Measurements from ENCODE around the gene PHF21A. TPM values are rescaled to one million over a fixed set of nuclear protein-coding genes. Genes with fewer than 3 reads are reported as not detected.

The PHF21A gene
- polyA plus RNA-seq, 1 donor (not counting 4 experiments of a cell fraction or from before 2014, with no cell fraction given): 16.1 TPM

DNA sequence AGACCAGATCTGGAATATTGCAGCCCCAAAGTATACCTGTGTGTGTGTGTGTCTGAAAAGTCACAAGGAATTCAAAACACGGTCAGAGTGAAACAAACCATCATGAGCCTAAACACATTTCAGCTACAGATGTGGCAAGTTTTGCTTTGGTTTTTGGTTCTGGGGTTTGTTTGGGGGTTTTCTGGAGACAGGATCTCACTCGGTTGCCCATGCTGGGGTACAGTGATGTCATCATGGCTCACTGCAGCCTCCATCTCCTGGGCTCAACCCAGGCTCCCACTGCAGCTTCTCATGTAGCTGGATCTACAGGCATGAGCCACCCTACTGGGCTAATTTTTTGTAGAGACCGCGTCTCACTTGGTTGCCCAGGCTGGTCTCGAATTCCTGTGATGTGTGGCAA, 41.4 kb upstream of the PHF21A start:
- Histone ChIP-seq H3K27me3 (ENCODE audit: control insufficient read depth, extremely low read depth, insufficient read depth, low read length) (no peaks in the 10 kb centered on the region), H3K27ac (ENCODE audit: control insufficient read depth, insufficient read depth, low read length) (no peak overlapping the region), H3K36me3 (ENCODE audit: control insufficient read depth in 2 of 2, extremely low read depth in 1 of 2, insufficient read depth in 2 of 2, low read length in 2 of 2) (no peaks in the 10 kb centered on the region), H3K9me1 (ENCODE audit: control insufficient read depth, extremely low read depth, insufficient read depth, low read length) (no peaks in the 10 kb centered on the region), H3K79me2 (ENCODE audit: control insufficient read depth, insufficient read depth, low read length) (no peaks in the 10 kb centered on the region), H2AFZ (ENCODE audit: control insufficient read depth, low read length) (no peak overlapping the region), H3K9ac (ENCODE audit: control insufficient read depth, extremely low read depth, insufficient read depth, low read length) (no peak overlapping the region), H3K4me3 (ENCODE audit: control insufficient read depth in 2 of 3, extremely low read depth in 1 of 3, insufficient read depth in 2 of 3, low read depth in 1 of 3, low read length in 3 of 3) (no peak overlapping the region), H4K20me1 (ENCODE audit: control insufficient read depth, extremely low read depth, insufficient read depth, low read length) (no peaks in the 10 kb centered on the region), H3K4me2 (ENCODE audit: control insufficient read depth, extremely low read depth, insufficient read depth, low read depth, low read length) (no peak overlapping the region), H3K4me1 (ENCODE audit: control insufficient read depth, extremely low read depth, insufficient read depth, low read length) (peaks cover 25% of the 10 kb centered on the region), H3K9me3 (ENCODE audit: control insufficient read depth, low read depth, low read length) (no peaks in the 10 kb centered on the region)
- dilution Hi-C loops (cut with MboI; ENCODE audit: extremely low pct_ligation_motif_present, low sequenced_read_pairs): no loop called here
- FAIRE-seq (no peak), DNase-seq (ENCODE audit: low read depth, low spot score) (no peak)
- TF ChIP-seq EZH2 (IDR thresholded peaks at IDR 0.05; ENCODE audit: low read length) (no peak), CTCF (optimal IDR thresholded peaks at IDR 0.05 in 1 of 3, IDR thresholded peaks at IDR 0.05 in 1 of 3, conservative IDR thresholded peaks at IDR 0.05 in 1 of 3; ENCODE audit: extremely low read depth in 1 of 3, insufficient read depth in 2 of 3, low read length in 3 of 3) (no peak)

- TF ChIP-seq CTCF (optimal IDR thresholded peaks at IDR 0.05 in 1 of 3, IDR thresholded peaks at IDR 0.05 in 1 of 3, conservative IDR thresholded peaks at IDR 0.05 in 1 of 3; ENCODE audit: extremely low read depth in 1 of 3, insufficient read depth in 2 of 3, low read length in 3 of 3): no peak
- TF ChIP-seq EZH2 (IDR thresholded peaks at IDR 0.05; ENCODE audit: low read length): no peak
- H3K4me3 ChIP-seq (ENCODE audit: control insufficient read depth in 2 of 3, extremely low read depth in 1 of 3, insufficient read depth in 2 of 3, low read depth in 1 of 3, low read length in 3 of 3): no peak overlapping the region
- H3K36me3 ChIP-seq (ENCODE audit: control insufficient read depth in 2 of 2, extremely low read depth in 1 of 2, insufficient read depth in 2 of 2, low read length in 2 of 2): no peaks in the 10 kb centered on the region
- no peaks in the 10 kb centered on the region for H3K9me1 ChIP-seq (ENCODE audit: control insufficient read depth, extremely low read depth, insufficient read depth, low read length)
- no peaks in the 10 kb centered on the region for H4K20me1 ChIP-seq (ENCODE audit: control insufficient read depth, extremely low read depth, insufficient read depth, low read length)
- DNase-seq (ENCODE audit: low read depth, low spot score): no peak
- no peaks in the 10 kb centered on the region for H3K79me2 ChIP-seq (ENCODE audit: control insufficient read depth, insufficient read depth, low read length)
- H3K27me3 ChIP-seq (ENCODE audit: control insufficient read depth, extremely low read depth, insufficient read depth, low read length): no peaks in the 10 kb centered on the region
- no peak overlapping the region for H2AFZ ChIP-seq (ENCODE audit: control insufficient read depth, low read length)
- dilution Hi-C loops (cut with MboI; ENCODE audit: extremely low pct_ligation_motif_present, low sequenced_read_pairs): no loop called here
- H3K9ac ChIP-seq (ENCODE audit: control insufficient read depth, extremely low read depth, insufficient read depth, low read length): no peak overlapping the region
- H3K9me3 ChIP-seq (ENCODE audit: control insufficient read depth, low read depth, low read length): no peaks in the 10 kb centered on the region
- H3K27ac ChIP-seq (ENCODE audit: control insufficient read depth, insufficient read depth, low read length): no peak overlapping the region
- no peak for FAIRE-seq
- no peak overlapping the region for H3K4me2 ChIP-seq (ENCODE audit: control insufficient read depth, extremely low read depth, insufficient read depth, low read depth, low read length)
- H3K4me1 ChIP-seq (ENCODE audit: control insufficient read depth, extremely low read depth, insufficient read depth, low read length): peaks cover 25% of the 10 kb centered on the region
These were observed 39.9 kb upstream of the PHF21A start for GRCh38 chr11:46161201-46161600.

Measured in keratinocyte (primary cell).